ENCODE data around the gene ACADS.

Gene ACADS, protein sequence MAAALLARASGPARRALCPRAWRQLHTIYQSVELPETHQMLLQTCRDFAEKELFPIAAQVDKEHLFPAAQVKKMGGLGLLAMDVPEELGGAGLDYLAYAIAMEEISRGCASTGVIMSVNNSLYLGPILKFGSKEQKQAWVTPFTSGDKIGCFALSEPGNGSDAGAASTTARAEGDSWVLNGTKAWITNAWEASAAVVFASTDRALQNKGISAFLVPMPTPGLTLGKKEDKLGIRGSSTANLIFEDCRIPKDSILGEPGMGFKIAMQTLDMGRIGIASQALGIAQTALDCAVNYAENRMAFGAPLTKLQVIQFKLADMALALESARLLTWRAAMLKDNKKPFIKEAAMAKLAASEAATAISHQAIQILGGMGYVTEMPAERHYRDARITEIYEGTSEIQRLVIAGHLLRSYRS

DNA sequence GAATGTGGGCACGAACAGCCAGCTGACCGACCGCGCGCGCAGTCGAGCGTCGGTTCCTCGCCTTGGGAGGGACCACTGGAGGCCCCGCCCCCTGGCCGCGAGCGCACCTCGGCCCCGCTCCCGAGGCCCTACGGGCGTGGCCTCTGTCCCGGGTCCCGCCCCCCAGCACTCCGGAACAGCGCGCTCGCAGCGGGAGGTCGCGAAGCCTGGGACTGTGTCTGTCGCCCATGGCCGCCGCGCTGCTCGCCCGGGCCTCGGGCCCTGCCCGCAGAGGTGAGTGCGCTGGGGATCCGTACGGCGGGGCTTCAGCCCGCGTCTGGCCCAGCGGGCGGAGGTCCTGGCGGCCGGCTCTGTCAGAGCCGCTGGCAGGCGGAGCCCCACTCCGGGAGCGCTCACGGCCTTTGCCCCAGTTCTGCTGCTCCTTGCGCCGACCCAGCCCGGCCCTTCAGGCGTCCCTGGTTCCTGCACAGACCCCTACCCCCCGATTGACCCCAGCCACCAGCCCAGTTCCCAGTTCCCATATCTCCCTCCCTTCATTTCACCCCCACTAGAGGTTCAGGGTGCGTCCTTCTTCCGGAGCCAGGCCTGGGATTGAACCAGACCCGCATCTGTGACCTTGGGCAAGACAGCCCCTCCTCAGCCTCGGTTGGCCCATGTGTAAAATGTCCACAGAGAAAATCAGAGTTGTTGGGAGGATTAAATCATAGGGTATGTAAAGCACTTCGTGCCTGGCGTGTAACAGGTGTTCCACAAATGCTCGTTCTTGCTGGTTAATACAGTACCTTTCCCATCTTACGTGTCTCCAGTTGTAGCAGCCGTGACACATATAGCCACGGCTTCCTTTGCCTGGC lies at the start of gene ACADS:
Gene ACADS (plus strand): TSS at position 168 of the 851 bp plus-strand sequence. CDS start 60 bp downstream, at position 228.
- peak; percentile 70 to 84 for DNase-seq (ENCODE audit: low read depth in 2 of 2)

- no peak for DNase-seq (ENCODE audit: low read depth in 2 of 2)
Measured at GRCh38 chr12:120677765-120678473, 47.7 kb upstream of the ACADS start.

DNA sequence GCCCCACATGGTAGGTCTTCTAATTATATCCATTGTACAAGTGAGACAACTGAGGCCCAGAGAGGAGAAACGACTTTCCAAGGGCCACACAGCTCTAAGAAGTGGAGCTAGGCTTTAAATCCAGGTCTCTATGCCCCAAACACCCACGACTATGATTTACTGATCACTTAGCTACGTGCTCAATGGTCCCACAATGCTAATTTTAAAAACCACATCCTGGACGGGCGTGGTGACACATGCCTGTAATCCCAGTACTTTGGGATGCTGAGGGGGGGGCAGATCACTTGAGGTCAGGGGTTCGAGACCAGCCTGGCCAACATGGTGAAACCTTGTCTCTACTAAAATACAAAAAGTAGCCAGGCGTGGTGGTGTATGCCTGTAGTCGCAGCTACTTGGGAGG lies 47.1 kb upstream of the ACADS start:
- DNase-seq (ENCODE audit: low read depth in 2 of 2), result no peak

- DNase-seq (ENCODE audit: low read depth in 2 of 2), result no peak
Measured at GRCh38 chr12:120680165-120680738, 45.4 kb upstream of the ACADS start.

DNA sequence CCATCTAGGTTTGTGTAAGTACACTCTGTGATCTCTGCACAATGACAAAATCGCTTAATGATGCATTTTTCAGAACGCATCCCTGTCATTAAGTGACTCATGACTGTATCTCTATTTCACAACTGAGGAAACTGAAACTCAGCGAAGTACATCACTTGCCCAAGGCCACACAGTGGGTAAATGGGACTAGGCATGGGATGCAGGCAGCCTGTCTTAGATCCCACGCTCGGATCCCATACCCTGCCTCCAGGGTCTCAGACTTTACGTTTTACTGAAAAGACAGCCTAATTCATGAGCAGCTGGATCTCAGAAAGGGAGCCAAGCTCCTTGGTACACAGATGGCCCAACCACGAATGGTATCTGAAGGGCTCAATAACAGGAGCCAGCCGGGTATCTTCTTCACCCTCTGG lies 41.1 kb upstream of the ACADS start:
- no peak for DNase-seq (ENCODE audit: low read depth in 2 of 2)

DNA sequence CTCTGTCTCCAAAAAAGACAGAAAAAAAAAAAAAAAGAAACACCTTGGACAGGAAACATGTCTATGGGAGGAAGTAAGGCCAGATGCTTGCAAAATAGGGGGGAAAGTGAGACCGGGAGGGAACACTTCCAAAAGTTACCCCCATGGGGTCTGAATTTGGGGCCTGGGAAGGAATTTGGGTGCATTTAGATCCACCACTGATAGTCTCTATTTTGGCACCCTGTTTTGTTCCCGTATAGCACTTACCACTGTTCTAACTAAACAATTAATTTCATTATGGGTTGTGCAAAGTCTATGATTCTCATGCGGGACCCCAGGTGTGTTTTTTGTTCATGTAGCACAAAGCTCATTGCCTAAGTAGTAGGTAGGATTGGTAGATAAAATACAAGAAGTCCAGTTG lies 40.1 kb upstream of the ACADS start:
- DNase-seq (ENCODE audit: low read depth in 2 of 2), result no peak

DNA sequence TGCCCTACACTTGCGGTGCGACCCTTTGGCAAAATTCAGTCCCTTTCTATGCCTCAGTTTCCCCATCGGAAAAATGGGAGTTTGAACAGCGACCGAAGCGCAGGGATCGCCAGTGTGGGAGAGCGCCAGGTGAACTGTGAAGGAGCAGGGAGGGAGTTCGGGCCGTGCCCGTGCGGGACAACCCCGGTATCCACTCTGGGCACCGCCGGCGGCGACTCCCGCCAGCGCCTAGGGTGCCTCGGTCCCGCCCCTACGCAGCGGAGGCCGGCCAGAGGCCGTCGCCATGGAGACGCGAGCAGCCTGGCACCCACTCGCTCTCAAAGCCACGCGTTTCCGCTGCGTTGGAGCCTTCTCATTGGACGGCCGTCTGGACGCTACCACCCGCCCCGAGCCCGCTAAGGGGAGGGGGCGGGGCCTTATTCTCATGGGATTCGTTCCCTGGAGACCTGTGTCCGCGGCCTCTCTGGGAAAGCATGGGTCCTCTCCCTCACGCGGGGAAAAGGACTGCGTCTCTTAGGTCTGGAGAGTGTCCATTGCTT lies 39.4 kb upstream of the ACADS start:
- peak; percentile 88 to 89 for DNase-seq (ENCODE audit: low read depth in 2 of 2)

DNA sequence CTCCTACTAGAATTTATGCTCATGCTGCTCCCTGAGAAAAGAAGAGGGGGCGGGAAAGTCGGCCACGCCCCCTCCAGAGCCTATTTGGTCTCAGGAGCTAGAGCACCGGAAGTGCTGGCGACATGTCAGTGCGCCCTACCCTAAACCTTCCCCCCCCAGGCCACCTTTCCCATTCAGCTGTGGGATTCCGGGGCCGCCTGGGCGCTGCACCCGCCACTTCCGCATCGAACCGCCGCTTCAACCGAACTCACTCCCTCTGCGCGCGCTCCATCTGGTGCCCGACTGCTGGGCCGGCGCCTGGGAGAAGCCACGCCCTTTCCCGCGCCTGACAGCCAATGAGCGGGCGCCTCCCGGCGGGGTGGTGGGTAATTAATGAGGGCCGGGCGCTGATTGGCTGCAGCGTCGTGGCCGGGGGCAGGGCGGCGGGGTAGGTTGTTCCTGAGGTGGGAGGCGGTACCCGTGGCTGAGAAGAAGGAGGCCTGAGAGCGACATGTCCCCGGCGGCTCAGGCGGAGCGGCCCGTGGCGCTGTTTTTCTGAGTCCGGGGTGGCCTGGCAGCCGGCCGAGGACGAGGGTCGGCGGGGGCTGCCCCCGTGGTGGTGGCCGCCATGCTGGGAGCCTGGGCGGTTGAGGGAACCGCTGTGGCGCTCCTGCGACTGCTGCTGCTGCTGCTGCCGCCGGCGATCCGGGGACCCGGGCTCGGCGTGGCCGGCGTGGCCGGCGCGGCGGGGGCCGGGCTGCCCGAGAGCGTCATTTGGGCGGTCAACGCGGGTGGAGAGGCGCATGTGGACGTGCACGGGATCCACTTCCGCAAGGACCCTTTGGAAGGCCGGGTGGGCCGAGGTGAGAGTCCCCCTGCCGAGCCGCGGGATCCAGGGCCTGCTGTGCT lies 38.7 kb upstream of the ACADS start, which contains the start of gene MLEC:
Gene MLEC (plus strand): TSS at position 460 of the 888 bp plus-strand sequence. CDS start 148 bp downstream, at position 608.
- DNase-seq (ENCODE audit: low read depth in 2 of 2), result peak; percentile 97

- DNase-seq (ENCODE audit: low read depth in 2 of 2), result no peak
Measured at GRCh38 chr12:120687578-120688289, 37.9 kb upstream of the ACADS start.

- no peak for DNase-seq (ENCODE audit: low read depth in 2 of 2)
Measured at GRCh38 chr12:120688527-120689071, 37.0 kb upstream of the ACADS start.

DNA sequence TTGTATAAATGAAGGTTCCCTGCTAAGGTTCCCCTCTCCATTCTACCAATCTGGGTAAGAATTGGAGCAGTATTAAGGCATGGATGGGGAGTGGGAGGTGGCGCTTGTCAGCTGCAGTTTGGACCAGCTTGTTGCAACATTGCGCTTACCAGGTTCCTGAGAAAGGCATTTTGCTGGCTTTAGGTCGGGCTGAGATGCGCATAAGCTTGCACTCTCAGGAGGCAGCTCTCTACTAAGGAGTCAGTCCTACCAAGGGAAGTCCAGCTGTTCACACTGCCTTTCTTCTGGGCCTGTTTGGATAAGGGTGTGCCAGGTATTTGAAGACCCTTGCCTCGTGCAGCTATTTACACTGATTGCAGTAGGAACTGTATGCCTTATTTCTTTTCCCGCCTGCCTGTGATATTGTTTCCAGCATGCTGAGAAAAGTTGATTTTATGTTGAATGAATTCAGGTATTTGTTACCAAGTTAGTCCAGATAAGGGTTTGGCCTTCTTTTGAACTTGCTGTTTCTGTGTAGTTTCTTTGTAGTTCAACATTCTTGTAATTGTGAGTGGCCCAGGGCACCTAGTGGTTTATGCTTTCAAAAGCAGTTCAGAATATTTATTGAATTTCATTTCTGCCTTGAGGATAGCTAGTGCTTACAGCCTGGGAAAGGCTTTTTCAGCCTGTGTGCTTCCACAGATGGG lies 36.1 kb upstream of the ACADS start:
- DNase-seq (ENCODE audit: low read depth in 2 of 2), result no peak

- DNase-seq (ENCODE audit: low read depth in 2 of 2), result no peak
Measured at GRCh38 chr12:120690083-120690450, 35.6 kb upstream of the ACADS start.

DNA sequence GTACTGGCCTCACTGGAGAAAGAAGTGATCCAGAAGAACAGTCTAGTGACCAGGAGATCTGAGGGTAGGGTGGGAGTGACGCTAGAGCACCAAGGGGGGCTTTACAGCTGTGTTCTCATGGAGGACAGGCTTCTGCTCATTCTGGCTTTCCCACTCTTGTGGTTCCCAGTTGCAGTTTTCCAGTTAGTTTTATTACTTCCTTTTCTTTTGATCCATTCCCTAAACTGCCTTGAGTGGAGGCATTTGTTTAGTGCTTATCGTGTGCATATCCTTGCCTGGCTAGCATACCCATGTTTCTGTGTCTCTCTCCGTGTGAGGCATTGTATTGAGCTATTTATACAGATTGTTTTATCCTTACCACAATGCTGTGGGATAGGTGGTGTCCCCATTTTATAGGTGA lies 34.6 kb upstream of the ACADS start:
- no peak for DNase-seq (ENCODE audit: low read depth in 2 of 2)

GRCh38 chr12:120692524-120693033 lies 33.0 kb upstream of the ACADS start:
- no peak for DNase-seq (ENCODE audit: low read depth in 2 of 2)

- no peak for DNase-seq (ENCODE audit: low read depth in 2 of 2)
Measured at GRCh38 chr12:120693848-120694247, 31.8 kb upstream of the ACADS start.

DNA sequence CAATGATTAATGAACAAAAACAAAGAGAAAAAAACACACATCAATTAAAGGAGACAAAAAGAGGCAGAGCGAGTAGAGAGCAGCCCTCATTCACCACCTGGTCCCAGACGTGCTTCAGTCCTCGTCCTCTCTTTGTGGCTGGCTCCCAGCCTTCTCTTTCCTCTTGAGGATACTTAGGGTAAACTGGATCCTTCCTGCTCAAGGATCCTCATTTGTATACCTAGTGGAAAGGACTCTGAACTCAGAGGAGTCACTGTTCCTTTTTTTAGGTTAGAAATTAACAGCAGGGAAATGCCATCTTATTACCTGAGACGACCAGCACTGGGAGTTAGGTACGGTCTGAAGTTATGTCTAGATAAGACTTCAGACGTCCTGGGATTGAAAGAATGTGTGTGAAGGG lies 29.0 kb upstream of the ACADS start:
- DNase-seq (ENCODE audit: low read depth in 2 of 2), result no peak

DNA sequence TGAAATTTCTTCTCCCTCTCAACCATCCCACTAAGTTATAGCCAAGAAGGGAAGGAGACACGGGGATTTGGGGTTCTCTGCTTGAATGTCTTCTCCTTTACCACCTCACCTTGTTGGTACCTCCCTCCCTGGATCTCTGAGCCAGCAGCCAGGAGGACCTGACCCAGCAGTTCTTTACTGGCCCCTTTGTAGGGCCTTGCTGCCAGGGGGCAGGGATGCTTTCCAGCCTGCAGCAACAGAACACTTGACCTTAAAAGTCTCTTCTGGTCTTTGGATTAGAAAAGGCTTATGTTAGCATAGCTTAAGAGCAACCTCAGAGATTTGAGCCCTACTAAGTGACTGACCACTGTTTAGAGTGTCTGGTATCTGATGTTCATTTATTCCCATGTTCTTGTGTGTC lies 28.3 kb upstream of the ACADS start:
- no peak for DNase-seq (ENCODE audit: low read depth in 2 of 2)

DNA sequence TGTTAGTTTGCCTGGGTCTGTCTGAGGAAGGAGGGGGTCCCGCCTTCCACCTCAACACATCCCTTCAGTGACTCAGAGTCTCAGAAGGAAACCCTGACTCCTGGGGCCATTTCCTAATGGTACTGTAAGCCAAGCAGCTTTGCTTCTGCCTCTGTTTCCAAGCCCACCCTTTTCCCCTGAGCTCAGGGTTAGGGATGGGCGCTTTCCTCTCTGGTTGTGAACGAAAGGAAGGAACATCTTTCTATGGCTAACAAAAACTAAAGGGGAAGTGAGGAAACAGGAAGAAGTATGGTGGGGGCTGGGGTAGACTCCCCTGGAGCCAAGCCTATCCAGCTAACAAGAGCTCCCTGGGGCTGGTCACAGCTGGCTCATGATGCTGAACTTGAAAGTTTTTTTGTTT lies 27.0 kb upstream of the ACADS start:
- DNase-seq (ENCODE audit: low read depth in 2 of 2), result no peak

DNA sequence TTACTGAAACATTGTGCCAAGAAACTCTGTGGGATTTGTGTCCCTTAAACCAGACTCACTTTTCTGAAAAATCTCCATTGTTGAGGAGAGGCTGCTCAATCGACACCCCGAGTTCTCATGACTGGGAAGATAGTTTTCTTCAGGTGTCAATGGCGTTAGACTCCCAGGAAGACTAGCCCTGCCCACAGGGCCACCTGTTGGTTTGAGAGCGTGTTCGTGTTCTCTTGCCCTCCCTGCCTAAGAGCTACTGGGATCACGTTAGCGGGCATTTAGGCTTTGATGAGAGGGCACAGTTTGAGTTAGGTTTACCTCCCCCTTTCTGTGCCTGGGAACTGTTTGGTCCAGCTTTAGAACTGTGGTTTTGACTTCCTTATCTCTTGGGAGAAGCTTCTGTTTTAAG lies 26.1 kb upstream of the ACADS start:
- DNase-seq (ENCODE audit: low read depth in 2 of 2), result no peak
